HG02642 (cell line): Measurements from ENCODE around the gene HDAC9.
"Not testable (repeated sequence)": the region's sequence is repeated elsewhere in the genome, so short reads cannot be mapped to it uniquely, and the experiment has no call there.

Experiments
- ATAC-seq: cut with Tn5 transposase; IDR thresholded peaks from one replicate; pipeline ENCODE4 v1.9.1; 2021; ENCODE audit warnings: mild to moderate bottlenecking; ENCODE audit not compliant: unreplicated experiment, poor library complexity

The HDAC9 gene

GRCh38 chr7:18990700-18991099 is 495.2 kb downstream of the HDAC9 start:
- not testable (repeated sequence) for ATAC-seq

DNA sequence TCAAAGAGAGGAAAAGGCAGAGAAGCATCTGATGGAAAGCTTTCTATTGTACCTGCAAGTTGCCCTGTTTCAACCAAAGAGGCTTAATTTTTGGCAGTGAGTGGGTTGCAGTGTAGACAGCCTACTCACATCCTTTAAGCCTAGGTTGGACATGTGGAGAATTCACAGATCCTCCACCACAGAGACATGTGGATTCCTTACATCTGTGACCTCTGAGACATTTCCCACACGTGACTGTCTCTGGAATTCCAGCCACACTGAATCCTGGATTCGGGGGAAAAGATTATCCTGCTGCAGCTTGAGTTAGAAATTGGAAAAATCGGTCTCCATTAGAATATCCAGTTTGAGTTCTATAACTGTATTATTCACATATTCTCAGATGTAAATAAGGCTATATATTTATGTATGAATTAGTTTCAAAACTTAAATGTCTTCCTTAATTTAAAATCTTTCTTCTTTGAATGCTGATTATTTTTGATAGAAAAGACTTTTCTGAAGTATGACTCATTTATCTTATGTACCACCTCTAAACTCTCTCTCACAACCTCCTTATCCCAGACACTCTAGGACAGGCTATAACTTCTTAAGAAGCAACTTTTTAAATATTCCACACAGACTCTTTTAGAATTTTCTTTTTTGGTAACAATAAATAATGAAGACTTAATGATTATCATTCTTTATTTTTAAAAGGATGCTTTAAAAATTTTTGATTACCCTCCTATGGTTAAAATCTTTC is 498.6 kb downstream of the HDAC9 start:
- no peak for ATAC-seq

- ATAC-seq = no peak
These were observed 499.7 kb downstream of the HDAC9 start for GRCh38 chr7:18995270-18995671.

DNA sequence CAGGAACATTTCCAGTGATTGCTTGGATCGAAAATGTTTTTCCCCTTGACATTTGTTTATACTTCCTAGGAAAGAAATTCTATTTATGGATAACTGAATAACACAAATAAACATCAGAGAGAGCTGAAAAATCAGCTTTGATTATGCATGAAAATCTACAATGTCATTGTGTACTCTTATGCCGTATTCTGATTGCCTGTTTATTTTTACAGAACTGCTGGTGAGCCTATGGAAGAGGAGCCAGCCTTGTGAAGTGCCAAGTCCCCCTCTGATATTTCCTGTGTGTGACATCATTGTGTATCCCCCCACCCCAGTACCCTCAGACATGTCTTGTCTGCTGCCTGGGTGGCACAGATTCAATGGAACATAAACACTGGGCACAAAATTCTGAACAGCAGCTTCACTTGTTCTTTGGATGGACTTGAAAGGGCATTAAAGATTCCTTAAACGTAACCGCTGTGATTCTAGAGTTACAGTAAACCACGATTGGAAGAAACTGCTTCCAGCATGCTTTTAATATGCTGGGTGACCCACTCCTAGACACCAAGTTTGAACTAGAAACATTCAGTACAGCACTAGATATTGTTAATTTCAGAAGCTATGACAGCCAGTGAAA is 500.4 kb downstream of the HDAC9 start:
- ATAC-seq = no peak

- no peak for ATAC-seq
These were observed 501.0 kb downstream of the HDAC9 start for GRCh38 chr7:18996583-18996982.

DNA sequence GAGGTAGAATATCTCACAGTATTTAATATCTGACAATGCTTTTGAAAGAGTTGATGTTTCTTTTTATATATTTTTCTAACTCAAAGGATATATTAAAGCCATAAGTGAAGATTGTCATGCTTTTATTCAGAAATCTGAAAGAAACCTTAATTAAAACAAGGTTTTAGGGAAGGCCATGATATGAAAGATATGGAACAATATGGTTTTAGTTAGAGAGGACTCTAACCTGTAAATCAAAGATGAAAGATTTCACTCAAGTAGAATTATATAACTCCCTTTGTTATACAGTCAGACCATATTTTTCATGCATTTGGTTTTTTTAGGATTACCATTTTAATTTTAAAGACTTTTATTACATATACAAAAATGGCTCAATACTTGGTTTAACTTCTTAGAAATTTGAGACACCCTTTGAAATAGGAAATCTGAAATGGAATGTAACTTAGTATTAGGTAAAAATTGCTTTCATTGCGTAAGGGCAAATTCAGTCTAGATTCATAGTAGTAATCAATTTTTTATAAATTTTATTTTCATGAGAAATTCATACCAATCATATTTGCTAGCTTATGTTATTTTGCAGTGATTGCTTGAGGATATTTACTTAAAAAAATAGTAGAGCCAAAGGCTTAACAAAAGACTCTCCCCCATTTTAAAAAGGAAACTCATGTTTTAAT is 502.1 kb downstream of the HDAC9 start:
- no peak for ATAC-seq

- ATAC-seq = no peak
These were observed 504.9 kb downstream of the HDAC9 start for GRCh38 chr7:19000410-19000809.

- no peak for ATAC-seq
These were observed 506.3 kb downstream of the HDAC9 start for GRCh38 chr7:19001854-19002253.

GRCh38 chr7:19009241-19009935 is 513.8 kb downstream of the HDAC9 start:
- ATAC-seq = no peak

GRCh38 chr7:19009936-19010280 is 514.4 kb downstream of the HDAC9 start:
- ATAC-seq = no peak

GRCh38 chr7:19011212-19011611 is 515.7 kb downstream of the HDAC9 start:
- ATAC-seq = no peak

DNA sequence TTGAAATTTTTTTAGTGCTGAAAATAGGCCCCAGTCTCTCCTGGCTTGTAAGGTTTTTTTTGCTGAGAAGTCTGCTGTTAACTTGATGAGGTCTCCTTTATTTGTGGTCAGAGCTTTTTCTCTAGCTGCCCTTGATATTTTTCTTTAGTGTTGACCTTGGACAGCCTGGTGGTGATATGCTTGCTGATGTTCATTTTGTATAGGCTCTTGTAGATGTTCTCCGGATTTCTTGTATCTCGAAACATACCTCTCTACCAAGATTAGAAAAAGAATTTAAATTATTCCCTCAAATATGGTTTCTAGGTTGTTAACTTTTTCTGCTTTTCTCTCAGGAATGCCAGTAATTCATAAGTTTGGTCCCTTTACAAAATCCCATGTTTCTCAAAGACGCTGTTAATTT is 519.5 kb downstream of the HDAC9 start:
- ATAC-seq = no peak

- ATAC-seq = no peak
These were observed 520.6 kb downstream of the HDAC9 start for GRCh38 chr7:19016140-19016539.

DNA sequence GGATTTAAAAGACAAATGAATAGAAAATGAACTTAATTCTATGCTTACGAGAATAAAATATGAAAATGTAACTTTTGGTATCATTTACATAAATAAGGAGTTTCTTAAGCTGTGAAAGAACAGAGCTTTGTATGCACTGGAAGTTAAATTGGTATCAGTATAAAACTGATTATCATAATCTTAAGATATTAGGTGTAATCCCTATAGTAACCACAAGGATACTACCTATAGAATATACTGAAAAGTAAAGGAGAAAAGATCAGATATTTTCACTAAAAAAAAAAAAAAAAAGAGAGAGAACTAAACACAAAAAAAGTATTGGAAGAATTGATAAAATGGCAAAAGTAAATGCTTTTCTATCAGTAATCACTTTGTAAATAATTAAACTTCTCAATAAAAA is 521.8 kb downstream of the HDAC9 start:
- ATAC-seq = no peak

- ATAC-seq = no peak
These were observed 524.5 kb downstream of the HDAC9 start for GRCh38 chr7:19020062-19020461.

GRCh38 chr7:19020711-19021110 is 525.2 kb downstream of the HDAC9 start:
- ATAC-seq = no peak

DNA sequence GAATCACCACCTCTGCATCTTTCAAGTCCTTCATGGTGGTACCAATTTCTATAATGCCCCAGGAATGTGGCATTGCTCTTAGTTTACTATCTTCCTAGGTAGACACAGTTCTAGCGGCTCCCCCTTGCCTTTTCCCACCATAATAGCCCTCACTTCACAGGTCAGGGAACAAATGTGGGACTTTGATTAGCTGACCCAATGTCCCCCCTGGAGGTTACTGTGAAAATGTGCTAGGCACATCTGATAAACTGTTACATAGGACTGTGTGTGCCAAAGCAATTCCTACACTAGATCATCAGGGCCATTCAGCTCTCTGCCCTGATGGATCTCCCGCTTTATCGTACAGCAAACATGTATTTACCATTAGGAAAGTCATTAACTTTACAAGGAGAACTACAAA is 527.9 kb downstream of the HDAC9 start:
- no peak for ATAC-seq

DNA sequence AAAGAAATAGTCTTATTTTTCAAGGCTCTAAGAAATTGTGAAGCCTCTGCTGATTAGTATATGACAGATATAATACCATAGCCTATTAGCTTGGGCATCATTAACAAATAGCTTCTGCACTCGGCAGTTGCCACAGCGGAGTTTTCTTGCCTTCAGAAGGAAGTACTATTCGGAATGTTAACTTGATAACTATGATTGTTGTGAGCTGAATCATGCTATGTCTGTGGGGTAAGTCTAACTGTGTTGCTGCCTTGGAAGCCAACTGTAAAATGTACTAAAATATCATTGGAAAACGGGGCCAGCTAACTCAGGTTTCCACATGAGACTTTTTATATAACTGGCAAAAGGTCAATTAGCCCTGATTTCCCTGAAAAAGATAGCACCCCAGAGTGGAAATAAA is 528.7 kb downstream of the HDAC9 start:
- no peak for ATAC-seq

GRCh38 chr7:19026888-19027287 is 531.3 kb downstream of the HDAC9 start:
- no peak for ATAC-seq

GRCh38 chr7:19030281-19030680 is 534.7 kb downstream of the HDAC9 start:
- no peak for ATAC-seq

GRCh38 chr7:19032942-19033341 is 537.4 kb downstream of the HDAC9 start:
- not testable (repeated sequence) for ATAC-seq
